GM18907 (cell line): ENCODE measurements around the gene DDX46.
"Not testable (repeated sequence)": the region's sequence is repeated elsewhere in the genome, so short reads cannot be mapped to it uniquely, and the experiment has no call there.

Source experiments
- ATAC-seq: cut with Tn5 transposase; IDR thresholded peaks from one replicate; pipeline ENCODE4 v1.9.1; 2021; ENCODE audit warnings: mild to moderate bottlenecking, moderate library complexity; ENCODE audit not compliant: unreplicated experiment

Gene DDX46

DNA sequence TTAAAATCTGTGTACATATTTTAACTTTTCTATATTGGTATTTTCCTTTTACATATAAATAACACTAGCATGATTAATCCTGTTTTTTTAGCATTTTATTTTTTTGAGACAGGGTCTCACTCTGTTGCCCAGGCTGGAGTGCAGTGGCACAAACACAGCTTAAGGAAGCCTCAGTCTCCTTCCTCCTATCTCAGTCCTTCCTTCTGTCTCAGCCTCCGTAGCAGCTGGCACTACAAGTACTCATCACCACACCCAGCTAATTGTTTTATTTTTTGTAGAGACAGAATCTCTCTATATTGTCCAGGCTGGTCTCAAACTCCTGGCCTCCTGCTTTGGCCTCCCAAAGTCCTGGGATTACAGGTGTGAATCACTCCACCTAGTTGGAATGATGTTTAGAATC is 85.7 kb downstream of the DDX46 start:
- ATAC-seq, result no peak

- ATAC-seq, result no peak
Observed at GRCh38 chr5:134845335-134845851, 86.8 kb downstream of the DDX46 start.

DNA sequence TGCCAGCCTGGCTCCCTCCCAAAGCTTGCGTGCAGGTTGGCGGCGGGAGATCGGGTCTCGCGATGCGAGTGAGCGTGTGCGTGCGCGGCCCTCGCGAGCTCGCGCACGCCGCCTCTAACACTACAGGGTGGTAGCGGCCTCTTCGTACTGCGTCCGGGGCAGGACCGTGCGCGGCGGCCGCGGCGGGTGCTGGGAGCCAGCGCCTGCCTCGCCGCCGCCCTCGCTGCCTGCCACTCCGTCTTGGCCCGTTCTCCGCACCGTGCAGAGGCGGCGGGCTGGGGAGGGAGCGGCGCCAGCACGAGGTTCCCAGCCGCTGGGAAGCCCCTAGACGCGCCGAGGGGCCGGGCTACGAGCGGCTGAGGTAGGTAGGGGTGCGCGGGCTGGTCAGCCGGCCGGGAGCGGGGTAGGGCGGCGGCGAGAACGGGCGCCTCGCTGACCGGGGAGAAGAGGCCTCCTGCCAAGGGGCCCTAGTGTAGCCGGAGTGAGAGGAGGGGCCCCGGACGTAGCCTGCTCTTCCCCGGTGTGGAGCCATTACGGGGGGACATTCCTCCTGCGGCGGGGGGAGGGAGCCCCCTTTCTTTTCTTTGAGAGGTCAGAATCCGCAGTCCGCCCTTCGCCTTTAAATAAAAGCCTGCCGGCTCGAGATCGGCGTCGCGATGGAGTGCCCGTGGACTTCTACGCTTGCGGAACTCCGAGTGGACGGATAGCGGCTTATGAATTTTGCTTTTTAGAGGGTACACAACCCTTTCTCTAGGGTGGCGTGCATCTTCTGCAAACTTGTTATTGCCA is 87.5 kb downstream of the DDX46 start, which contains the start of gene C5orf24:
TSS of gene C5orf24 (plus strand) at position 117 of the 789 bp plus-strand sequence. CDS start 8,933 bp downstream, outside the sequence.
- peak; percentile 93 for ATAC-seq

- ATAC-seq, result no peak
Observed at GRCh38 chr5:134846641-134846960, 88.0 kb downstream of the DDX46 start.

GRCh38 chr5:134849434-134849933 is 90.9 kb downstream of the DDX46 start:
- not testable (repeated sequence) for ATAC-seq

- no peak for ATAC-seq
Observed at GRCh38 chr5:134851307-134851923, 92.8 kb downstream of the DDX46 start.

DNA sequence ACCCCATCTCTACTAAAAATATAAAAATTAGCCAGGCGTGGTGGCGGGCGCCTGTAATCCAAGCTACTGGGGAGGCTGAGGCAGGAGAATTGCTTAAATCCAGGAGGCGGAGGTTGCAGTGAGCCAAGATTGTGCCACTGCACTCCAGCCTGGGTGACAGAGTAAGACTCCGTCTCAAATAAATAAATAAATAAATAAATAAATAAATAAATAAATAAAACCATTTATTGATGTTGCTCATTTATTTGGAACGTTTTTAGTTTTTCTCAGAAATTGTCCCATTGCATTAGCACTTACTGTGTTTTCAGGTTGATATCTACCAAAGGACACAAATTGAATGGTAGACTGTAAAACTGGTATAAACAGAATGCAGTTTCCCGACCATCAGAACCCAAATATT is 97.9 kb downstream of the DDX46 start:
- not testable (repeated sequence) for ATAC-seq

DNA sequence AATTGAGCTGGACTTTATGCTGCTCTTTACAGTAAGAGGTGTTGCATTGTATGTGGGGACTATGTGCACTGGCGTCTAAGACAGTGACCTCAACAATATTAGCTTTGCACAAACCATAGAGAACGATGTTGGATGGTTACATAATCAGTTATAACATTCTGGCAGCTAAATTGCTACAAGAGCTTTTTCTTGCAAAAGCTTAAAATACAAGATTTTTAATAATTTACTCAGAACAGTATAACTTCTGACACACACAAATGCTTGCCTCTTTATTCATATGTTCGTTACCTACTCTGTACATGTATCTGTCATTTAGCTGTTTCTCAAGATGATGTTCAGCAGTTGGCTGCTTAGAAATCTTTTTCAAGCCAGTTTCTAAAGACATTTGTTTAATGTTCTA is 98.8 kb downstream of the DDX46 start:
- no peak for ATAC-seq

- no peak for ATAC-seq
Observed at GRCh38 chr5:134864707-134865106, 106.1 kb downstream of the DDX46 start.

- no peak for ATAC-seq
Observed at GRCh38 chr5:134873494-134873893, 114.9 kb downstream of the DDX46 start.

GRCh38 chr5:134873987-134874830 is 115.6 kb downstream of the DDX46 start, which contains the start of gene TXNDC15:
TSS of gene TXNDC15 (plus strand) at chr5:134874371. CDS start at chr5:134874428, 57 bp downstream.
- peak; percentile 91 for ATAC-seq

GRCh38 chr5:134874831-134875655 is 116.5 kb downstream of the DDX46 start:
- peak; percentile 39 for ATAC-seq

DNA sequence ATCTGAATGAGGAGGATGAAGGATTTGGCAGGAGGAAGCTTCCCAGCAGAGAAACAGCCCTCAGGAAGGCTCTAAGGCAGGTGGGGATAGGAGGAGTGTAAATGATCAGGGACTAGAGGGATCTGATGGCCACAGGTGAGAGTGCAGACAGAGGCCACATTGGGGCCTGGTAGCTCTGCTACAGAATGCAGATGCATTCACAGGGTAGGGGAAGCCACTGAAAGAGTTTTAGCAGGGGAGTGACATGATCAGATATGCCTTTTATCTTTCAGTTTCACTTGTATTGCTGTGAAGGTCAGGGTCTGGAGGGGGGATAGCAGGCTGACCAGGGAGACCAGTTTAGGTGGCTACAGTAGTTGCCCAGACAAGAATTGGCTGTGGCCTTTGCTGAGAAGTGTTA is 118.6 kb downstream of the DDX46 start:
- ATAC-seq, result peak; percentile 54

DNA sequence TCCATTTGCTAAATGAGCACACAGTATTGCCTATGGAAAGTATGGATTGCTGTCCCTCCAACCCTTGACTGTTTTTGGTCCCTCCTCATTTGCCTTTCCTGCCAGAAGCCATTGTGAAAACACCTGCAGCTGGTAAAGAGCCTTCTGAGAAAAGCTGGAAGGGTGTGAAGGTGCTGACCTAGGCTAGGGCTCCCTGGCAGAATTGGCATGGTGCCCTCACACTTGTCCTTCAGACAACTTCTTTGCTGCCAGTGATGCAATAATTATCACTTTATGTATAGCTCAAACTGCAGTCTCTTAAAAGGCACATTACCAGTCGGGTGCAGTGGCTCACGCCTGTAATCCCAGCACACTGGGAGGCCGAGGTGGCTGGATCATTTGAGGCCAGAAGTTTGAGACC is 119.8 kb downstream of the DDX46 start:
- ATAC-seq, result no peak

DNA sequence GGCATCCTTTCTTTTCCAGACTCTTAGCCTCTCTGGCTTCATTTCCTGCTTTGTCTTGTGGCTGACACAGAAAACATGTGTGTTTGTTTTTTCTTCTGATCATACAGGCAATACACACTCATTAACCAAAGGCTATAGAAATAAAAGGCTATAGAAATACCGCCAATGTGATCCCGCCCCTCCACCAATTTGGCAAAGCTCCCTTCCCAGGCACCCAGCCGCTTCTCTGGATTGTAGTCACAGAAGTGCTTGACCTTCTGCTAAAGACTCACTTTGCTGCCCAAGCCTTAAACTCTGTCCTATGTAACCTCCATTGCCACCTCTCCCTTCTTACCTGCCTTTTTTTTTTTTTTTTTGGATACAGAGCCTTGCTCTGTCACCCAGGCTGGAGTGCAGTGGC is 120.9 kb downstream of the DDX46 start:
- ATAC-seq, result no peak
